ENCODE results near the gene SNRPA.

SNRPA gene

GRCh38 chr19:40778706-40779284 lies 27.8 kb downstream of the SNRPA start:
- WGBS, 2 donors (ENCODE audit: extremely low coverage in 2 of 2, insufficient read length in 2 of 2, insufficient replicate concordance in 1 of 2), result no CpG with 5 or more reads among the region's 7 CpGs
- Histone ChIP-seq H3K4me3 (ENCODE audit: low read length in 2 of 2) (peak overlapping the region; percentile 64 to 98), H4K91ac (ENCODE audit: low read depth, low read length, poor library complexity) (no peak overlapping the region), H2AFZ (ENCODE audit: low read length) (peak overlapping the region; percentile 92), H3K4me1 (ENCODE audit: control insufficient read depth in 2 of 2, insufficient read depth in 1 of 2, low read depth in 1 of 2, low read length in 2 of 2) (peaks cover 0 to 6% of the 10 kb centered on the region in 2 donors), H3K18ac (ENCODE audit: low read length) (peak overlapping the region; percentile 5), H3K4ac (ENCODE audit: low read length) (no peak overlapping the region), H2BK12ac (ENCODE audit: low read length) (no peak overlapping the region), H2BK120ac (ENCODE audit: low read depth, low read length) (no peak overlapping the region), H4K8ac (ENCODE audit: low read depth, low read length) (no peak overlapping the region), H3K36me3 (replicated peaks in 1 of 2; ENCODE audit: control insufficient read depth in 2 of 2, insufficient read depth in 2 of 2, low read length in 2 of 2) (peaks cover 0 to 1% of the 10 kb centered on the region in 2 donors), H3K27ac (replicated peaks; ENCODE audit: low read length) (peak overlapping the region; percentile 93), H3K23ac (ENCODE audit: low read depth, low read length, poor library complexity) (no peak overlapping the region), H3K9me3 (replicated peaks in 1 of 2; ENCODE audit: control insufficient read depth in 2 of 2, insufficient read depth in 1 of 2, low read depth in 1 of 2, low read length in 2 of 2) (no peaks in the 10 kb centered on the region), H2BK15ac (ENCODE audit: low read length) (no peak overlapping the region), H2AK5ac (ENCODE audit: low read depth, low read length) (no peak overlapping the region), H3K14ac (ENCODE audit: low read length) (no peak overlapping the region), H3K4me2 (ENCODE audit: insufficient read depth, low read length, poor library complexity, severe bottlenecking) (peak overlapping the region; percentile 55), H2BK5ac (ENCODE audit: low read length) (peak overlapping the region; percentile 30), H3K79me1 (ENCODE audit: low read depth, low read length) (peaks cover 1% of the 10 kb centered on the region), H3K27me3 (ENCODE audit: control insufficient read depth in 3 of 3, insufficient read depth in 3 of 3, low read depth in 1 of 3, low read length in 3 of 3) (no peaks in the 10 kb centered on the region), H3K9ac (ENCODE audit: low read depth, low read length, poor library complexity) (no peak overlapping the region)
- no peak for DNase-seq (ENCODE audit: low spot score)

DNA sequence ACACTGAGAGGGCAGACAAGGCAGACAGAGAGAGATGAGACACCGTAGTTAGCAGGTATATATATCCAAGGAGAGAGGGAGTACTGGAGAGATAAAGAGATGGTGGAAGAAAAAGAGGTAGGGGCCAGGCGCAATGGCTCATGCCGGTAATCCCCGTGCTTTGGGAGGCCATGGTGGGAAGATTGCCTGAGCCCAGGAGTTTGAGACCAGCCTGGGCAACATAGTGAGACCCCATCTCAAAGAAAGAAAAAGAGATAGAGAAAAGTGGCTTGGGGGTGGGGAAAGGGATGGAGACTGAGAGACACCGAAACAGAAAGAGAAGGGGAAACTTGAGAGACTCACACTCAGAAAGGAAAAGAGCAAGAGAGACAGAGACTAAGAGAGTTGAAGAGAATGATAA lies 29.6 kb downstream of the SNRPA start:
- Histone ChIP-seq H2BK15ac (ENCODE audit: low read length) (no peak overlapping the region), H3K4me1 (ENCODE audit: control insufficient read depth in 2 of 2, insufficient read depth in 1 of 2, low read depth in 1 of 2, low read length in 2 of 2) (peaks cover 0 to 6% of the 10 kb centered on the region in 2 donors), H3K14ac (ENCODE audit: low read length) (no peak overlapping the region), H3K23ac (ENCODE audit: low read depth, low read length, poor library complexity) (no peak overlapping the region), H2AFZ (ENCODE audit: low read length) (no peak overlapping the region), H3K9ac (ENCODE audit: low read depth, low read length, poor library complexity) (no peak overlapping the region), H2BK5ac (ENCODE audit: low read length) (no peak overlapping the region), H3K4me2 (ENCODE audit: insufficient read depth, low read length, poor library complexity, severe bottlenecking) (no peak overlapping the region), H3K79me1 (ENCODE audit: low read depth, low read length) (peaks cover 3% of the 10 kb centered on the region), H2AK5ac (ENCODE audit: low read depth, low read length) (no peak overlapping the region), H3K27ac (replicated peaks; ENCODE audit: low read length) (no peak overlapping the region), H3K9me3 (replicated peaks in 1 of 2; ENCODE audit: control insufficient read depth in 2 of 2, insufficient read depth in 1 of 2, low read depth in 1 of 2, low read length in 2 of 2) (no peaks in the 10 kb centered on the region), H4K91ac (ENCODE audit: low read depth, low read length, poor library complexity) (no peak overlapping the region), H4K8ac (ENCODE audit: low read depth, low read length) (no peak overlapping the region), H2BK120ac (ENCODE audit: low read depth, low read length) (no peak overlapping the region), H3K27me3 (ENCODE audit: control insufficient read depth in 3 of 3, insufficient read depth in 3 of 3, low read depth in 1 of 3, low read length in 3 of 3) (no peaks in the 10 kb centered on the region), H3K36me3 (replicated peaks in 1 of 2; ENCODE audit: control insufficient read depth in 2 of 2, insufficient read depth in 2 of 2, low read length in 2 of 2) (peaks cover 0 to under 1% of the 10 kb centered on the region in 2 donors), H3K18ac (ENCODE audit: low read length) (no peak overlapping the region), H2BK12ac (ENCODE audit: low read length) (no peak overlapping the region), H3K4me3 (ENCODE audit: low read length in 2 of 2) (no peak overlapping the region), H3K4ac (ENCODE audit: low read length) (no peak overlapping the region)
- no CpG with 5 or more reads among the region's 5 CpGs for WGBS, 2 donors (ENCODE audit: extremely low coverage in 2 of 2, insufficient read length in 2 of 2, insufficient replicate concordance in 1 of 2)
- no peak for DNase-seq (ENCODE audit: low spot score)

DNA sequence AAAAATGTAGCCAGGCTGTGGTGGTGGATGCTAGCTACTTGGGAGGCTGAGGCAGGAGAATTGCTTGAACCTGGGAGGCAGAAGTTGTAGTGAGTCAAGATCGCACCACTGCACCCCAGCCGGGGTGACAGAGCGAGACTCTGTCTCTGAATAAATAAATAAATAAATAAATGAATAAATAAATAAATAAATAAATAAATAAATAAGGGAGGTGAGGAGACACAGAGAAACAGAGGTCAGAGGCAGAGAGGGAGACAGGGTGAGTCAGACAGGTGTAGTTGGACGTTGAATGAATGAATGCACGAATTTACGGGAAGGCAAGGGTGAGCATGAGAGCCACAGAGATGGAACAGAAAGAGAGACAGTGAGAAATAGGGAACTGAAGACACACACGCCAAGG lies 30.1 kb downstream of the SNRPA start:
- Histone ChIP-seq H3K36me3 (replicated peaks in 1 of 2; ENCODE audit: control insufficient read depth in 2 of 2, insufficient read depth in 2 of 2, low read length in 2 of 2) (no peaks in the 10 kb centered on the region), H2AFZ (ENCODE audit: low read length) (no peak overlapping the region), H3K4me3 (ENCODE audit: low read length in 2 of 2) (no peak overlapping the region), H3K79me1 (ENCODE audit: low read depth, low read length) (peaks cover 3% of the 10 kb centered on the region), H3K27ac (replicated peaks; ENCODE audit: low read length) (no peak overlapping the region), H4K91ac (ENCODE audit: low read depth, low read length, poor library complexity) (no peak overlapping the region), H3K23ac (ENCODE audit: low read depth, low read length, poor library complexity) (no peak overlapping the region), H2BK120ac (ENCODE audit: low read depth, low read length) (no peak overlapping the region), H3K4ac (ENCODE audit: low read length) (no peak overlapping the region), H4K8ac (ENCODE audit: low read depth, low read length) (no peak overlapping the region), H3K4me1 (ENCODE audit: control insufficient read depth in 2 of 2, insufficient read depth in 1 of 2, low read depth in 1 of 2, low read length in 2 of 2) (peaks cover 0 to 6% of the 10 kb centered on the region in 2 donors), H2BK12ac (ENCODE audit: low read length) (no peak overlapping the region), H3K4me2 (ENCODE audit: insufficient read depth, low read length, poor library complexity, severe bottlenecking) (no peak overlapping the region), H3K27me3 (ENCODE audit: control insufficient read depth in 3 of 3, insufficient read depth in 3 of 3, low read depth in 1 of 3, low read length in 3 of 3) (no peaks in the 10 kb centered on the region), H2BK5ac (ENCODE audit: low read length) (no peak overlapping the region), H3K14ac (ENCODE audit: low read length) (no peak overlapping the region), H3K18ac (ENCODE audit: low read length) (no peak overlapping the region), H2AK5ac (ENCODE audit: low read depth, low read length) (no peak overlapping the region), H2BK15ac (ENCODE audit: low read length) (no peak overlapping the region), H3K9ac (ENCODE audit: low read depth, low read length, poor library complexity) (no peak overlapping the region), H3K9me3 (replicated peaks in 1 of 2; ENCODE audit: control insufficient read depth in 2 of 2, insufficient read depth in 1 of 2, low read depth in 1 of 2, low read length in 2 of 2) (no peaks in the 10 kb centered on the region)
- no CpG with 5 or more reads among the region's 7 CpGs for WGBS, 2 donors (ENCODE audit: extremely low coverage in 2 of 2, insufficient read length in 2 of 2, insufficient replicate concordance in 1 of 2)
- DNase-seq (ENCODE audit: low spot score), result no peak

DNA sequence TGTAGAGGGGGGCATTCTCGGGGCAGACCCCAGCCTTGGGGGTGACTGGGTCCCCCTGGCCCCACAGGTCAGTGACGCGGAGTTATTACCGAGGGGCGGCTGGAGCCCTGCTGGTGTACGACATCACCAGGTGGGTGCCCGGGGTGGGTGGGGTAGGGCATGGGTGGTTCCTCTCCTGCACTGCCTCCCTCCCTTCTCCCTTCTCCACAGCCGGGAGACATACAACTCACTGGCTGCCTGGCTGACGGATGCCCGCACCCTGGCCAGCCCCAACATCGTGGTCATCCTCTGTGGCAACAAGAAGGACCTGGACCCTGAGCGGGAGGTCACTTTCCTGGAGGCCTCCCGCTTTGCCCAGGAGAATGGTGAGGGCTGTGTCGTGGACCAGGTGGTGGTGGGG lies 32.7 kb downstream of the SNRPA start:
- Histone ChIP-seq H3K9me3 (replicated peaks in 1 of 2; ENCODE audit: control insufficient read depth in 2 of 2, insufficient read depth in 1 of 2, low read depth in 1 of 2, low read length in 2 of 2) (no peaks in the 10 kb centered on the region), H2BK5ac (ENCODE audit: low read length) (no peak overlapping the region), H2AK5ac (ENCODE audit: low read depth, low read length) (peak overlapping the region; percentile 80), H3K79me1 (ENCODE audit: low read depth, low read length) (peaks cover 4% of the 10 kb centered on the region), H2BK12ac (ENCODE audit: low read length) (no peak overlapping the region), H3K23ac (ENCODE audit: low read depth, low read length, poor library complexity) (no peak overlapping the region), H2BK120ac (ENCODE audit: low read depth, low read length) (no peak overlapping the region), H3K4ac (ENCODE audit: low read length) (no peak overlapping the region), H3K4me1 (ENCODE audit: control insufficient read depth in 2 of 2, insufficient read depth in 1 of 2, low read depth in 1 of 2, low read length in 2 of 2) (peaks cover 0 to 3% of the 10 kb centered on the region in 2 donors), H2BK15ac (ENCODE audit: low read length) (no peak overlapping the region), H3K36me3 (replicated peaks in 1 of 2; ENCODE audit: control insufficient read depth in 2 of 2, insufficient read depth in 2 of 2, low read length in 2 of 2) (peaks cover 0 to 4% of the 10 kb centered on the region in 2 donors), H3K18ac (ENCODE audit: low read length) (no peak overlapping the region), H3K27me3 (ENCODE audit: control insufficient read depth in 3 of 3, insufficient read depth in 3 of 3, low read depth in 1 of 3, low read length in 3 of 3) (no peaks in the 10 kb centered on the region), H3K4me3 (ENCODE audit: low read length in 2 of 2) (no peak overlapping the region), H3K9ac (ENCODE audit: low read depth, low read length, poor library complexity) (no peak overlapping the region), H3K4me2 (ENCODE audit: insufficient read depth, low read length, poor library complexity, severe bottlenecking) (no peak overlapping the region), H4K91ac (ENCODE audit: low read depth, low read length, poor library complexity) (no peak overlapping the region), H4K8ac (ENCODE audit: low read depth, low read length) (no peak overlapping the region), H3K27ac (replicated peaks; ENCODE audit: low read length) (no peak overlapping the region), H2AFZ (ENCODE audit: low read length) (no peak overlapping the region), H3K14ac (ENCODE audit: low read length) (no peak overlapping the region)
- WGBS, 2 donors (ENCODE audit: extremely low coverage in 2 of 2, insufficient read length in 2 of 2, insufficient replicate concordance in 1 of 2), result no CpG with 5 or more reads among the region's 14 CpGs
- no peak for DNase-seq (ENCODE audit: low spot score)

Data from neuronal stem cell (in vitro differentiated cells).